Activated CD4-positive, alpha-beta T cell treated with anti-CD3 and anti-CD28 coated beads for 4 hours (primary cell): Measurements from ENCODE around the gene RGS10.
"Not testable (repeated sequence)": the region's sequence is repeated elsewhere in the genome, so short reads cannot be mapped to it uniquely, and the experiment has no call there.

Experiments
- DNase-seq, 2 donors: peaks; one replicate each; pipeline ENCODE4 v3.0.0-alpha.2; 2020

RGS10 gene

DNA sequence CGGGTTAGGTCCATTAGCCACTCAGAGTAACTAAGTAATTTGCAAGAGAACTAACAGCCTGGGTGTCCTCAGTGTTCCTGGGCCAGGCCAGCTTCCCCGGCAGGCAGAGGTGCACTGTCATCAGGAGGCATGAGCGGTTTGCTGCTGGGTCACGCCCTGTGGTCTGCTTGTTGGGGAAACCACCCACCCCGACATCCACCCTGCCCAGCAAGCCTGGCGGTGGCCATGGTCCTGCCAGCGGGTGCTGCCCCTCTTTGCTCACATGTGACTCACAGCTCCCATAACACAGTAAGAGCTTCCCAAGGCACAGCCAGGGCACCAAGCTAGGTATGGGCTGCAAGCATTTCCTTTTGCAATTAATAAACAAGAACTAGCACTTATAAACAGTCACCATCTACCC lies 75.9 kb downstream of the RGS10 start:
- peak in 1 of 2 donors; percentile 28 for DNase-seq

DNA sequence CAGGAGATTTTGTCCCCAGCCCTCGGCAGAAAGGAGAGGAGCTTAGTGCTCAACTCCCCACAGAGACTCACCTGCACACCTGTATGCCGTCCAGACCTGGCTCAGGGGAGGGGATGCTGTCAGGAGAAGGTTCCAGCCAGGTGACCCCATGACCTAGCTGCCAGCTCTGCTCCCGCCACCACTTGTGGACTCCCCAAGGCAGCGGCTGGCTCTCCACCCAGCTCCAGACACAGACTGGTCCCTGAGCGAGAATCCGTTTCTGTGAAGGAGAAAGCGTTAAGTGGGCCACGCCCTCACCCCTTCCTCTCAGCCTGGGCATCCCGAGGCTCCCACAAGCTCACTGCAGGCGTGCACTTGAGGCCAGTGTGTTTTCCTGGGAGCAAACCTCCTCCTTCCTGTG lies 76.4 kb downstream of the RGS10 start:
- no peak for DNase-seq

DNA sequence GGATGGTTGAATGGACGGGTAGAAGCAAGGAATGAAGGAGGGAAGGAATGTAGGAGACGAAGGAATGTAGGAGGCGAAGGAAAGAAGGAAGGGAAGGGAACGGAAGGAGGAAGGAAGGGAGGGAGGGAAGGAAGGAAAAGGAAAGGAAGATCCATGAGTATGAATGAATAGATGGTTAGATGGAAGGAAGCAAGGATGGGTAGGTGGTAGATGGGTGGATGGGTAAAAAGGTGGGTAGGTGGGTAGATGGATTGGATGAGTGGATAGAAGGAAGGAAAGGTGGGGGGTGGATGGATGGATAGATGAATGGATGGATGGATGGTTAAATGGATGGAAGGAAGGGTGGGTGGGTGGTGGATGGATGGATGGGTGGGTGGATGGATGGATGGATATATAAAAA lies 77.4 kb downstream of the RGS10 start:
- no peak for DNase-seq

DNA sequence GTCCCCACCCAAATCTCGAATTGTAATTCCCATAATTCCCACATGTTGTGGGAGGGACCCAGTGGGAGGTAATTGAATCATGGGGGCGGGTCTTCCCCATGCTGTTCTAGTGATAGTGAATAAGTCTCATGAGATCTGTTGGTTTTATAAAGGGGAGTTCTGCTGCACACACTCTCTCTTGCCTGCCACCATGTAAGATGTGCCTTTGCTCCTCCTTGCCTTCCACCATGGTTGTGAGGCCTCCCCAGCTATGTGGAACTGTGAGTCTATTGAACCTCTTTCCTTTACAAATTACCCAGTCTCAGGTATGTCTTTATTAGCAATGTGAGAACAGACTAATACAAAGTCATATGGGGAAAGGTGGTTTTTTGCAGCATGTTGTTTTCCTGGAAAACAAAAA lies 79.3 kb downstream of the RGS10 start:
- not testable (repeated sequence) for DNase-seq

DNA sequence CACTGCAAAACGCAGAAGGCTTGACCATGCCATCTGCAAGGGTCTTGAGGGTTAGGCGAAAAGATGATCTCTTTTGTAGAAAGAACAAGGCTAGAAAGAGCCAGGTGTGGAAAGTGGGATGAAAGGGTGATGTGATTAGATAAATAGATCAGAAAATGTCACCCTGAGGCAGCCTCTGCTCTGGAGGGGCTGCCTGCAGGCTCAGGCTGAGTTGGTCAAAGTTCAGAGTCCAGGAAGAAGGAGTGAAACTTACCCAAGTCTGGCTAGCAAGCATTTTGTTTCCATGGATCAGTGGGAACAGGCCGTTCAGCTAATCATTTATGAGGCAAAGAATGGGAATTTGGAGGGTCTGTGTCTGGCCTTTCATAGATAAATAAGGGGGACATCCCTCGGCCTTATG lies 79.7 kb downstream of the RGS10 start:
- DNase-seq = no peak

DNA sequence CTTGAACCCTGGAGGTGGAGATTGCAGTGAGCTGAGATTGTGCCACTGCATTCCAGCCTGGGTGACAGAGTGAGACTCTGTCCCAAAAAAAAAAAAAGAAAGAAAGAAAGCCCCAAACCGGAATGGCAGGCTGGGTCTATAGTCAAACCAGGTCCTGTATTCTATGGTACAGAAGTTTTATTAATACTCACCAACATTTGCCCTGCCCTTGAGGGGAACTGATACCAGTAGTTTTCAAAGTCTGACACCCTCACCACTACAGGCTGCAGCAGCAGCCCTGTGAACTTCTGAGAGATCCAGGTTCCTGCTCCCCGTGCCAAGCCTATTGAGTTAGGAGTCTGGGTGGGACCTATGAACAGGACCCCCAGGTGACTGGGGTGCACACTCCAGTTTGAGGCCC lies 80.6 kb downstream of the RGS10 start:
- DNase-seq = no peak

DNA sequence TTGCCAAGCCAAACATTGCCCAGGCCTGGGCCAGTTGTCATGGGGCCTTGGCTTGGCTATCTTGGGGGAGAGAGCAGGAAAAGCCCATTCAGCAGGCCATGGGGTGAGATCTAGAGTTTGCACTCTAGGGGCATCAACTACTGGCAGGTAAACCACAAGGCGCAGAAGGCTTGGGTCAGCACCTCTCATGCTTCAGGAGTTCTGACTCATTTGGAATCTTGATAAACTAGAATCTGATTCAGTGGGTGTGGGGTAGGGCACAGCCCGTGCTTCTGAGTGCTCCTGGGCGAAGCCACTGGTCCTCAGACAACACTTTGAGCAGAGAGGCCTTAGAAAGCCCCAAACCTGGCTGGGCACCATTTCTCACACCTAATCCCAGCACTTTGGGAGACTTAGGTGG lies 81.1 kb downstream of the RGS10 start:
- no peak for DNase-seq

DNA sequence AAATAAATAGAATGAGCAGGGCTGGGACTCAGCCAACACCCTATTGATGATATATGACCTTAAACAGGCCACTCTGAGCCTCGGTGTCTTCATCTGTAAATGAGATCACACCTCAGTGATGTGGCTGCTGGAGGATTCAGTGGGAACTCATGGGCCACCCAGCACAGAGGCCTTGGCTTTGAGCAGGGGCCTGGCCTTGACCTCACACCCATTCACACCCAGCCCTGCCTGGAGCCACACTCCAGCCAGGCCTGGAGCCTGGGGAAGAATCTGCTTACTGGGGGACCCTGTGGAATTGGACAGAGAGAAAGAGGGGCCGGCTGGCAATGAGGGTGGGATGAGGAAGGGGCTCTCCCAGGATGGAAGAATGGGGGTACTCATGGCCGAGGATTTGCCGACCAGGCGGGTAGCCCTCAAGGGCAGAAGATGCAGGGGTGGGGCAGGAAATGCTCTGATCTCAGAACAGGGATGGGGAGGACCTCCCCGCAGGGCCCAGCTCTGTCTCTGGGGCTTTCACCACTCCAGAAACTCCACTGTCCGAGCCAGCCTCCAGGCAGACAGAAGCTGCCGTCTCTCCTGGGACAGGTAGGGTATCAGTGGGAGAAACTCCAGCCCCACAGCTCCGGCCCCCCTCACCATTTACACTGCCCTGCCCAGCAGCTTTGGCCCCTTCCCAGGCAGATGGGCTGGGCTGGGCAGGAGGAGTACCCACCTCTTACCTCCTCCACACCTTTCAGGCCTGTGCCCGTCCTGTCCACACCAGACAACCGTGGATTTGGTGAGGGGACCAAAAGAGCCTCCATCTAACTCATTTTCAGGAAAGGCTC lies 81.9 kb downstream of the RGS10 start:
- DNase-seq = no peak

DNA sequence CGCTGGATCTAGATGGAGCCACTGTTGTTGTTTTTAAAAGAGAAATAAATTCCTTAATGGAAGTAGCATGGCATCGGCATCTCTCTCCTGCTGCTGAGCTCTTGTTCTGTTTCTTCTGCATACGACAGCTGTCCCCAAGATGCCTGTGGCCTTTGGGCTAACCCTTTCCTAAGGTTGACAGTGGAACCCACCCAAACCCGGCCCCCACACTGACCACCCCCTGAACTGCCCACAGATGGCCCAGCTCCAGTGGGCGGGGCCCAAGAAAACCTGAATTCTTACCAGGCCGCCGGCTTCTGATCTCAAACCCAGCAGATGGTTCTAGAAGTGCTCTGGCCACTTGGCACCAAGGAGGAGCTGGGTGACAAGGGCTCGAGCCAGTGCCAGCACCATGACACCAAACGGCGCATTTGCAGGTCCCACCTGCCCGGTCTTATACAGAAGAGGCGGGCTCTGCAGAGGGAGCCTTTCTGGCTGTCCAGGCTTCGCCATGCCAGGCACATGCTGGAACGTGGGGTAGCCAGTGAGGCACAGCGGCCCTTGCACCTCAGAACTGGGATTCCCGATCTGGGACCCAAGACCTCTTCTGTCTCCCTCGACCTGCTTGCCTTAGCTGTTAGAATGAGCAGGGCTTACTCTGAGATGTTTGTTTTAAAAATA lies 82.7 kb downstream of the RGS10 start:
- DNase-seq = no peak

DNA sequence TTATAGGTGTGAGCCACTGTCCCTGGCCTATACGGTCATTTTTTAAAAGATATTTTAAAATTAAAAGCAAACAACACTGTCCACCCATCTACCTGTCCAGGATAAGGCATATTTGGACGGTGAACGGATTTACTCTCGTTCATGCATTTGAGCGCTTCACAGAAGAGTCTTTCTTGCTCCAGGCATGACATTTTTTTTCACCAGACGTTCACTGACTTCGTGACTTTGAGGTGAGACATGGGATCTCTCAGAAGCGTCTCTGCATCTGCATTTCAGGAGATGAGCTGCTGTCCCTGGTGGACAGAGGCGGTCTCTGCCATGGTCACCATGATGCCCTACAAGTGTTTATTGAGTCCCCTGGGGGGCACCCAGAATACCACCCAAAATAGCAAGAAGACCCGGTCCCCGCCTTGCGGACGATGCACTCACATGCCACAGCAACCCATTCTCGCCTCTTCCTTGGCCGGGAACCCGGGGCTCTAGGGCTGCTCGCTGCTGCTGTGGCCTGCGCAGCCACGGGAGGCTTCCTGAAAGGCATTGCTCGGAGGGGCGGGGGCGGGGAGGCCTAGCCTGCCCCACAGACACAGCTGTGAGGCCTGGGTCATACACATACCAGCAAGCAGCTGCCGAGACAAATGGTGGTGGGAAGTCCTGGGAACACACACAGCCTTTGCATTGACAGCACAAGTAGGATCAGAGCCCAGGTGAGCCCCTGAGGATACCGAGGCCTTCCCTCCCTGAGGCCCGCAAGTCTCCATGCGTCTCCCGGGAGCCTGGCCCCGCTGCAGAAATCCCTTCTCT lies 84.4 kb downstream of the RGS10 start:
- DNase-seq = no peak

DNA sequence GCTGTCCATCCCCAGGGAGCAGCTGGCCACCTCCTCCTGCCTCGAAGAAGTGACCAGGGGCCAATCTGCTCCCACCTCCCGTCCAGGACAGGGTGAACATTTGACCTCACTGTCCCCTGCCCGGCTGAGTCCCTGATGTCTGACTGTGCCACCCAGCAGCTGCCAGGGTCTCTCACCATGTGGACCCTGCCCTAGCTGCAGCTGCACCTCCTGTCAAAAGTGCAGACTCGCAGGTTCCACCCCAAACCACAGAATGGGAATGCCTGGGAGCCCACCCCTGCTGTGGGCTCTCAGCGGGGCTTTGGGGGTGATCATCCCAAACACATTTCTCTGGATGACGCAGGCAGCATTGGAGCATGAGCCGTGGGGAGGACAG lies 86.1 kb downstream of the RGS10 start:
- no peak for DNase-seq

DNA sequence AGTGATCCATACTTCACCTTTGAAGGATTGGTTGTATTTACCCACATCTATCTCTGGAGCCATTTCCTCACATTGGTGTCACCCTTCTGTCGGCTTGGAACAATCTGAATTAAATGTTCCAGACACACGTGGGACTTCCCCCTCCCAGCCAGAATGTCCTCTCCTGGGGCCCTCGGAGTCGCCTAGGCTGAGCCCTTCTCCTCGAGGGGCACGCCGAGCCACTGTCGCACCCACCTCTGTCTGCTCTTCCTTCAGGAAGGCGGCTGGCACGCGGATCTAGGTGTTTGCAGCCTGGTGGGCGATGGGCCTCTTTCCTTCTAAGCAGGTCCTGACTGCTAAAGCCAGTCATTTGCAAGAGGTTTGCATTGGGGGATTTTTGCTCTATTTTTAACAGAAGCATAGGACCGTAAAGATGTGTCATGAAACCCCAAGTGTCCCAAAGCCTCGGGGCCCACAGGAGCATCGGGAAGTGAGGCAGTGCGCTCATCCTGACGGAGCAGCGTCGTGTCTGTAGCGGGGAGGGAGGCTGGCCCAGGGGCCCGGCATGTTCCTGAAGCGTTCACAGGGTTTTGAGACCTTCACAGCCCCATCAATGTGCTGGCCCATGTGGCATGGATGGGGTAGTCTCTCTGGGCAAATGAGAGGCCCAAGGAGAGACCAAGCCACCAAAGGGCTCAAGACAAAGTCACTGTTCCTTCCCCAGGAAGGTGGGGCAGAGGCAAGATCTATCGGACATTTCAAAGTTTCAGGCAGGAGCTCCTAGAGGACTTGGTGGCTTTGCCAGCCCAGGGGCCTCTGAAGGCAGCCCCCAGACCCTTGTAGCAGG lies 86.7 kb downstream of the RGS10 start:
- DNase-seq = no peak

DNA sequence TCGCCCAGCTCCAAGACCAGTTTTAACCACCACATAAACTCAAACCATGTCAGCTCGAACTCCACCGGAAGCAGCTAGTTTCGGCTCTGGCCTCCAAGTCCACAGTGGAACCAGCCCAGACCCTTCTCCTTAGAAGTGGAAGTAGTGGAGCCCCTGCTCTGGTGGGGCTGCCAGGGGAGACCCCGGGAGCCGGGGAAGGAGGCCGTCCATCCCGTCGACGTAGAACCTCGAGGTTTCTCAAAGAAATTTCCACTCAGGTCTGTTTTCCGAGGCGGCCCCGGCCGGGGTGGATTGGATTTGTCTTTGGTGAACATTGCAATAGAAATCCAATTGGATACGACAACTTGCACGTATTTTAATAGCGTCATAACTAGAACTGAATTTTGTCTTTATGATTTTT lies 87.5 kb downstream of the RGS10 start:
- DNase-seq = no peak

DNA sequence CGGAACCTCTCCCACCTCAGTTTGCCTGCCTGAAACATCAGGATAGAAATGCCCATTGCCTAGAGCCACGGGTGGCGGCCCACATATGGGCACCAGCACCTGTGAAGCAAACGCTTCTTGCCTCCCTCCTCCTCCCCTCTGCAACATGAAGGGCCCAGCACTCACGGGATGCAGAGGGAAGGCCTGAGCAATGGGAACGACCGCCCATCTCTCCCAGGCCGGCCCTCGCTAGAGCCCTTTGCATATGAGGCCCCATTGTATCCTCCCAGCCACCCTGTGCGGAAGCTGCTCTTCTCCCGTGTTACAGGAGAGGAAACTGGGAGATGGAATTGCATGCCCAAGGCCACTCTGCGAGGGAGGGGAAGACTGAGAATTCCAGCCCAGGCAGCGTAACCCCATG lies 88.2 kb downstream of the RGS10 start:
- DNase-seq = no peak

DNA sequence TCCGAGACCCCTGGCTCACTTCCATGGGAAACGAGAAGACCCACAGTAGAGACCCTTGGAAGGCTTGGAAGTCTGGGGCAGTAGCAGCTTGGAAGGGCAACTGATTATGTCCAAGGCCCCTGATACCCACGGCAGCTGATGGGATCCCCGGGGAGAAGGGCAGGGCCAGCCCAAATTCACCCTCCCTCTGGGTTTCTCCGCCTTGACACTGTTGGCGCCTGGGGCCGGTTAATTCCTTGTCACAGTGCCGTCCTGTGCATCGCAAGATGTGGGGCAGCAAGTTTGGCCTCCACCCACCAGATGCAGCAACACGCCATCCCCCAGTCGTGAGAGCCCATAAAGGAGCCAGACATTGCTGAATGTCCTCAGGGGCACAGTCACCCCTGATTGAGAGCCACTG lies 89.2 kb downstream of the RGS10 start:
- no peak for DNase-seq

DNA sequence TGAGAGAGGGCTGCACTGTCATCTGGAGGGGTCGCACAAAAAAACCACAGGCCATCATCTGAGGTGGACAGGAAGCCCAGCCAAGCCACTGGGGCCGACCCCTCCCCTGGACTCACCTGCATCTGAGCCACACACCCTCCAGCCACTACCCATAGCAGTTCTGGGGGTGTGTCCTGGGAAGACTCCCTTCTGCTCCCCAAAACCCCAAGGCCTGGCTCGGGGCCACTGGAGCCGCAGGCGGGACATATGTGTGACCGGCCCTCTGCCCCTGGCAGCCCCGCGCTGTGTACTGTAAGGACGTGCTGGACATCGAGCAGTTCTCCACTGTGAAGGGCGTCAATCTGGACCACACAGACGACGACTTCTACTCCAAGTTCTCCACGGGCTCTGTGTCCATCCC lies 90.1 kb downstream of the RGS10 start:
- no peak for DNase-seq

DNA sequence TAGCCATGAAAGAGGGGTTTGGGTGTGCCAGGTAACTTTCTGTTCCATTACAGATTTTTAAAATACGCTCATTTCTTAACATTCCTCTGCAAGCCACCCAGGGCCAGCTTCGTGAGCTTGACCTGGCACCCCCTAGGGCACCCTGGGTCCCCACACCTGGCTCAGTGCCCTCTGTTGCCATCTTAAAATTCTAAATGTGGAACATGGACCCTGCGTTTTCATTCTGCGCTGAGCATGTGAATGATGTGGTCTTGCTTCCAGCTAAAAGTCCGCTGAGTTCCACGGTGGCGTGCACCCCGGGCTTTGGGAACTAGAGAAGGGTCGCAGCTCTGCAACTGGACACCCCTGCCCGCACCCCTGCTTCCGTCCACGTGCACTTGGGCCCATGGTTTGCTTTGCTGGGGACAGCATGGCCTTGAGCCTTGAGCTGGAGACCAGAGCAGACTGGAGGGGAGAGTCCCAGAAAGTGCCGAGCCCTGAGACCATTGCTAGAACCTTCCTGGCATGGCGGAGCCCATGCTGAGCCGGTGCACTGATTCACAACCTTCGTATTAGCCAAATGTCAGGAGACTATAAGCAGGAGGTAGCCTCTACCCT lies 91.1 kb downstream of the RGS10 start:
- no peak for DNase-seq

DNA sequence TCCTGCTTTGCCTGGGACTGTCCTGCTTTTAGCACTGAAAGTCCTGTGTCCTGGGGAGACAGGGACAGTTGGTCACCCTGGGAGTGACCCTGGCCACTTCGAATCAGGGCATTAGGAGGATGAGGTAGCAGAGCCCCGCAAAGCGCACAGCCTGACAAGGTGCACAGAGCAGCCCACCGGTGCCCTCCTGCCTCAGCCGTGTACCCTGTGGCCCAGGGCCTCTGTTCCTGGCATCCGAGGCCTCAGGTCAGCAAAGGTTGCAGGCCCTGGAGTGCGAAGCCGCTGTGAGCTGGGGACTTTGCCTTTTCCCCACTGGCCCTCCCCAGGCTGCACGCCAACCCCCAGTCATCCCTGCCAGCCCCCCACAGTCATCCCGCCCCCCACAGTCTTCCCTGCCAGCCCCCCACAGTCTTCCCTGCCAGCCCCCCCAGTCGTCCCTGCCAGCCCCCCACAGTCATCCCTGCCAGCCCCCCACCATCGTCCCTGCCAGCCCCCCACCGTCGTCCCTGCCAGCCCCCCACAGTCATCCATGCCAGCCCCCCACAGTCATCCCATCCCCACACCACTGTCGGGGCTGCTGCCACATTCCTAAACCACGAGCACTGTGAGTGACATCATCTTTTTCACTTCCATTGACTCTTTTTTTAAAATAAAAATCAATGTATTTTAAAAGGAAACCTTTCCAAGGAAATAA lies 91.8 kb downstream of the RGS10 start:
- no peak for DNase-seq
